HepG2 (cell line): ENCODE results near the gene HARBI1. TPM values are rescaled to one million over a fixed set of nuclear protein-coding genes. Genes with fewer than 3 reads are reported as not detected.

Experiments used
- ATAC-seq: fragments of 200-7000 bp; cut with Tn5 transposase; 3 replicates; pipeline ENCODE4 v1.9.1; 2020; ENCODE audit warnings: mild to moderate bottlenecking, moderate library complexity
- BruUV-seq: library from RNA; stranded (reverse); fragments of 400-500 nt; replicated peaks from 2 replicates; lab custom pipeline; 2021; lab: Mats Ljungman, UMichigan
- CTCF ChIA-PET: fragments of 300-600 bp; formaldehyde crosslinking; extraction: SDS; loops from one replicate; lab custom pipeline; 2021; ENCODE audit warnings: low total read pairs, inconsistent platforms, low intra/inter-chr PET ratio; lab: Yijun Ruan, JAX
- POLR2A ChIA-PET: fragments of 350-600 bp; sonication (Branson Sonifier 250); formaldehyde crosslinking; loops from one replicate; lab custom pipeline; 2020; ENCODE audit warnings: antibody characterized with exemption, inconsistent platforms; lab: Yijun Ruan, JAX
- DNase-seq: peaks from one replicate; pipeline ENCODE4 v3.0.0-alpha.2; 2015; ENCODE audit warnings: low spot score
- FAIRE-seq: peaks from 3 replicates; lab custom pipeline; 2011; peaks lifted over from hg19 to GRCh38; lab: Jason Lieb, UNC
- H2AFZ ChIP-seq: one replicate; pipeline ENCODE4 v1.6.1; 2011; ENCODE audit warnings: low read length, inconsistent platforms
- H3K27ac ChIP-seq: fragments of 300-600 bp; 3 replicates; pipeline ENCODE4 v1.8.0; 2011; ENCODE audit warnings: mixed run types, mild to moderate bottlenecking, mixed read lengths, low read length, inconsistent platforms; ENCODE audit not compliant: insufficient read depth; ENCODE audit errors: extremely low read length
- H3K27me3 ChIP-seq, 2 experiments: fragments of 200-600 bp in 1 of 2; 2 replicates in 1 of 2; 3 replicates in 1 of 2; pipeline versions ENCODE4 v1.6.0 to v1.8.0; 2011; ENCODE audit warnings: low read length in 2 of 2, mild to moderate bottlenecking in 2 of 2, moderate library complexity in 2 of 2, inconsistent platforms in 1 of 2; ENCODE audit not compliant: insufficient read depth in 2 of 2, control insufficient read depth in 1 of 2
- H3K36me3 ChIP-seq, 2 experiments: fragments of 200-600 bp in 1 of 2; replicated peaks in 1 of 2; 2 replicates in 1 of 2; 3 replicates in 1 of 2; pipeline versions ENCODE4 v1.5.1 to v1.8.0; 2011; ENCODE audit warnings: low read length in 2 of 2, inconsistent platforms in 1 of 2; ENCODE audit not compliant: insufficient read depth in 2 of 2, control insufficient read depth in 1 of 2
- H3K4me1 ChIP-seq: 2 replicates; pipeline ENCODE4 v1.5.1; 2012; ENCODE audit warnings: low read length, inconsistent platforms; ENCODE audit not compliant: insufficient read depth
- H3K4me2 ChIP-seq: 2 replicates; pipeline ENCODE4 v1.6.0; 2011; ENCODE audit warnings: low read depth, low read length, inconsistent platforms
- H3K4me3 ChIP-seq, 3 experiments: fragments of 200-600 bp in 1 of 3; sonication (generic), shearing (Covaris generic) in 1 of 3; replicated peaks in 1 of 3; 2 replicates each; pipeline ENCODE4 v1.5.1; 2011 to 2016; ENCODE audit warnings: low read length in 3 of 3, inconsistent platforms in 2 of 3, low read depth in 2 of 3, mild to moderate bottlenecking in 2 of 3, control low read depth in 1 of 3, mixed read lengths in 1 of 3; ENCODE audit not compliant: insufficient read depth in 1 of 3
- H3K79me2 ChIP-seq: one replicate; pipeline ENCODE4 v1.6.1; 2011; ENCODE audit warnings: low read length, inconsistent platforms; ENCODE audit not compliant: insufficient read depth
- H3K9ac ChIP-seq: 2 replicates; pipeline ENCODE4 v1.6.0; 2011; ENCODE audit warnings: mild to moderate bottlenecking, low read depth, low read length, inconsistent platforms; ENCODE audit not compliant: insufficient read depth
- H3K9me3 ChIP-seq: 2 replicates; pipeline ENCODE4 v1.5.1; 2012; ENCODE audit warnings: mild to moderate bottlenecking, low read length
- H4K20me1 ChIP-seq: 2 replicates; pipeline ENCODE4 v1.6.0; 2011; ENCODE audit warnings: inconsistent platforms, mild to moderate bottlenecking, low read length, moderate library complexity; ENCODE audit not compliant: insufficient read depth
- ARID2 ChIP-seq: sonication (generic); formaldehyde crosslinking; IDR thresholded peaks from 2 replicates; pipeline ENCODE4 v1.8.1; 2022; ENCODE audit warnings: mild to moderate bottlenecking, missing genetic modification reagents, borderline replicate concordance
- ARID4A ChIP-seq: sonication (generic); formaldehyde crosslinking; IDR thresholded peaks from 2 replicates; pipeline ENCODE4 v1.5.0; 2020; ENCODE audit warnings: mild to moderate bottlenecking, missing genetic modification reagents, borderline replicate concordance
- CCAR2 ChIP-seq: fragments of 200-400 bp; formaldehyde crosslinking; optimal IDR thresholded peaks from 2 replicates; pipeline ENCODE3; 2018; ENCODE audit warnings: low read depth, mild to moderate bottlenecking, low read length, moderate library complexity
- GLMP ChIP-seq: sonication (generic); formaldehyde crosslinking; IDR thresholded peaks from 2 replicates; pipeline ENCODE4 v1.9.0; 2021; ENCODE audit warnings: missing genetic modification reagents, mild to moderate bottlenecking, borderline replicate concordance
- UBTF ChIP-seq: sonication (generic); formaldehyde crosslinking; IDR thresholded peaks from 2 replicates; pipeline ENCODE4 v1.4.0; 2020; ENCODE audit warnings: mild to moderate bottlenecking, missing genetic modification reagents
- ZKSCAN1 ChIP-seq: fragments of 150-350 bp; IDR thresholded peaks from 2 replicates; pipeline ENCODE4 v1.6.1; 2014; ENCODE audit warnings: low read length
- ZNF777 ChIP-seq: sonication (generic); formaldehyde crosslinking; IDR thresholded peaks from 2 replicates; pipeline ENCODE4 v1.4.0; 2020; ENCODE audit warnings: missing genetic modification reagents
- whole genome bisulfite sequencing: methylation state at CpG from one replicate; pipeline ENCODE4 v1.1.6; 2017; ENCODE audit warnings: low lambda C conversion rate; 5-methylcytosine and 5-hydroxymethylcytosine counted together
- in situ Hi-C: cut with HindIII; loops from 2 replicates; pipeline ENCODE4 v1.10.0; 2017; ENCODE audit warnings: low pct_unique_long_range_greater_than_20kb; ENCODE audit not compliant: extremely low pct_ligation_motif_present
- intact Hi-C: fragments of 100-400 bp; cut with micrococcal nuclease; formaldehyde crosslinking; loops from one replicate; pipeline ENCODE4 v1.10.0; 2022; ENCODE audit not compliant: unreplicated experiment
- polyA plus RNA-seq, 8 experiments: library from polyadenylated mRNA; depleted of rRNA in 3 of 8; stranded (reverse) in 7 of 8; unstranded in 1 of 8; fragments of >200 nt; fragmentation: Illumina TruSeq in 4 of 8; extraction: Trizol in 4 of 8; gene quantifications; 2 replicates each; pipeline versions ENCODE4 v1.2.1 to v1.2.3, GENCODE V29; 2011 to 2016; ENCODE audit warnings: low read depth in 4 of 8, missing spikeins in 1 of 8, mixed read lengths in 1 of 8; ENCODE audit not compliant: insufficient read depth in 1 of 8
- total RNA-seq, 5 experiments: library from RNA; depleted of rRNA; stranded (reverse); fragments of >200 nt; fragmentation: Illumina TruSeq; extraction: Trizol; gene quantifications; 2 replicates each; pipeline ENCODE4 v1.2.3, GENCODE V29; 2016; ENCODE audit warnings: low read depth in 1 of 5

The HARBI1 gene
- total and polyA plus RNA-seq, 2 of the 13 experiments (the other 11 are each of a cell fraction or from before 2014, with no cell fraction given), result 2.5 to 4.8 TPM

- no peak for TF ChIP-seq ARID4A (CRISPR knock-in tag)
- no peak for TF ChIP-seq ZNF777 (CRISPR knock-in tag)
- TF ChIP-seq, all 625 proteins: peak for 0
These were observed 41.2 kb upstream of the HARBI1 start (continued) for GRCh38 chr11:46658259-46658658.

GRCh38 chr11:46657186-46657585 is 40.2 kb upstream of the HARBI1 start:
- FAIRE-seq (no peak), DNase-seq (no peak), ATAC-seq (no peak)
- in situ Hi-C loops (no loop called here), intact Hi-C loops (no loop called here)
- H3K9me3 ChIP-seq, result no peaks in the 10 kb centered on the region
- H3K4me3 ChIP-seq, result no peak overlapping the region
- ChIA-PET CTCF (no interaction called here), POLR2A (interaction anchor here (1.2 kb wide), 1 partner anchor 17 kb away, joined by 3 read pairs; no protein-coding TSS in a partner anchor)
- H3K36me3 ChIP-seq, result peaks cover 32 to 71% of the 10 kb centered on the region in 2 experiments
- WGBS, result 100% methylated on average over 3 of the region's 3 CpGs
- no peaks in the 10 kb centered on the region for H3K79me2 ChIP-seq
- no peak overlapping the region for H3K27ac ChIP-seq
- no TSS peak for BruUV-seq
- no peak overlapping the region for H3K4me2 ChIP-seq
- no peaks in the 10 kb centered on the region for H4K20me1 ChIP-seq
- peaks cover 6% of the 10 kb centered on the region for H3K4me1 ChIP-seq
- no peak overlapping the region for H3K9ac ChIP-seq
- no peak overlapping the region for H2AFZ ChIP-seq
- no peaks in the 10 kb centered on the region for H3K27me3 ChIP-seq
- TF ChIP-seq ZKSCAN1 (no peak), GLMP (CRISPR knock-in tag) (no peak), CCAR2 (no peak), ARID2 (CRISPR knock-in tag) (no peak), UBTF (CRISPR knock-in tag) (no peak)
